ENCODE results near the gene IL36B. TPM values are rescaled to one million over a fixed set of nuclear protein-coding genes. Genes with fewer than 3 reads are reported as not detected.

The IL36B gene
- total RNA-seq, 1 experiment from 2014 or later = not detected

DNA sequence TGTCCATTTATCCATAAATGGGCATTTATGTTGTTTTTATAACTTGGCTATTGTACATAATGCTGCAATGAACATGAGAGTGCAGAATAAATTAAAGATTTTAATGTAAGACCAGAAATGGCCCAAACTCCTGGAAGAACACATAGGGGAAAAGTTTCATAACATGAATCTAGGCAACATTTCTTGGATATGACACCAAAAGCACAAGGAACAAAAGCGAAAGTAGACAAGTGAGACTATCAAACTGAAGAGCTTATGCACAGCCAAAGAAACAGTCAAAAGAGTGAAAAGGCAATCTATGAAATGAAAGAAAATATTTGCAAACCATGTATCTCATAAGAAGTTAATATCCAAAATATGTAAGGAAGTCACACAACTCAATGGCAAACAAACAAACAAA lies 41.6 kb downstream of the IL36B start:
- peak; percentile 13 for DNase-seq (ENCODE audit: low read depth)

DNA sequence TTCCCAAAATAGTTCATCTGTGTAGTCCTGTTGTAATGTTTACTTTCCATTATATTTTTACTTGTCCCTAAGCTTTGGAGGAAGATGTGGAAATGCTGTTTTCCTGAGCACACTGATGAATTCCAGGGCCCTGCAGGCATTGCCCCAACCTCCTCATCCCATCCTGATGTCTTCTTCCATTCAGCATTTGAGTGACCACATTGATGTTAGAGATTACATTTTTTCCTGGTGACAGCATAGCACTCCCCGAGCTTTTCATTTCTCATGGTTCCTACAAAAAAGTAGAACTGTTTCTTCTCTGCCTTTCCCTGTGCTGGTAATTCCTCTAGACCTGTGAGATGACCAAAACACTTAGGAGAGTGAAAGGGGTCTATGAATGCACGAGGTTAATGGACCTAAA lies 42.6 kb downstream of the IL36B start:
- DNase-seq (ENCODE audit: low read depth) = peak; percentile 78

DNA sequence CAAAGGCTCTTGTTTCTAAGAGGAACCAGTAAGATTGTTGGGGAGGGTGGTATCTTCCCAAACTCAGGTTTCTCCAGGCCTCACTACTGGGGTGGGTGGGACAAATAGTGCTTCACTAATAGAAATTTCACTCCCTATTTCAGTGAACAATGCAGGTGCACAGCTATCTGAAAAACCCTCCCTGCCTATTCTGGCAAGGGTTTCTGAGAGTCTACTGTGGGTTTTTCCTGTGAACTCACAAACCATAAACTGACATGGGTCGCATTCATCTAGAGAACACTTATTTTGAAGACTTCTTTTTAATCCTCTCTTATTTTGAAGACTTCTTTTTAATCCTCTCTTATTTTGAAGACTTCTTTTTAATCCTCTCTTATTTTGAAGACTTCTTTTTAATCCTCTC lies 43.0 kb downstream of the IL36B start:
- no peak for DNase-seq (ENCODE audit: low read depth)

DNA sequence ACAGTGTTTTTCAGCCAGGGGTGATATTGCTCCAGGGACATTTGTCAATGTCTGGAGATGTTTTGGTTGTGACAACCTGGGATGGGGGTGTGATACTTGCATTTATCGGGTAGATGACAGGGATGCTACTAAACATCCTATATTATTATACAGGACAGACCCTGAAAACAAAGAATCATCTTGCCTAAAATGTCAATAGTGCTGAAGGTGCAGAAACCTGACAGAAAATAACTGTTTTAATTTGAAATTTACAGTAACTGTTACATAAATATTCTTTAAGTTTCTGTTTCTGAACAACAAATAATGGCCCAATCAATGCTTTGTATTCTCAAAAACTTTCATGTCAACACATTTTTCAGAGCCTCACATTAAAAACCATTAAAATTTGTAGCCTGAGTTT lies 45.4 kb downstream of the IL36B start:
- DNase-seq (ENCODE audit: low read depth) = no peak

DNA sequence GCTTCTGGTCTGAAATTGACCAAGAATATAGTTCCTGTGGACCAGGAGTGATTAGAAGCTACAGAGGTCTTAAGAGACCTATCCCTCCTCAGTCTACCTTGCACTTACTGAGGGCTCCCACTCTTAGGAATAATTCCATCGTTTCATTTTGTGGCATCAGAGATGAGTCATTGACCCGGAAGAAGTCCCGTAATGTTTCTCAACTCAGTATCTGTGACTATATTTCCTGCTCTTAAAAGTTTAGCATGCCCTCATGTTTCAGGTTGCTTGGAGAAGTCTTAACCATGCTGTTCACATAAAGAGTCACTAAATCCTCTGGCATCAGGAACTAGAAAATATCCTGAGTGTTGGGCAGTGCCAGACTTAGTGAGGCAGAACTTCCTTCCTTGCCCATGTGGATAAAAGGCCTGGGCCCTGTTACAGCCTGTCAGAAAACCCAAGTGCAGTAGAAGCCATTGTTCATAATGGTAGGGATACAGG lies 47.6 kb downstream of the IL36B start, which contains the start of gene IL36A:
Gene IL36A, plus strand, starts transcription at position 430 of the 480 bp plus-strand sequence. CDS start 413 bp downstream, outside the sequence.
- DNase-seq (ENCODE audit: low read depth) = no peak

DNA sequence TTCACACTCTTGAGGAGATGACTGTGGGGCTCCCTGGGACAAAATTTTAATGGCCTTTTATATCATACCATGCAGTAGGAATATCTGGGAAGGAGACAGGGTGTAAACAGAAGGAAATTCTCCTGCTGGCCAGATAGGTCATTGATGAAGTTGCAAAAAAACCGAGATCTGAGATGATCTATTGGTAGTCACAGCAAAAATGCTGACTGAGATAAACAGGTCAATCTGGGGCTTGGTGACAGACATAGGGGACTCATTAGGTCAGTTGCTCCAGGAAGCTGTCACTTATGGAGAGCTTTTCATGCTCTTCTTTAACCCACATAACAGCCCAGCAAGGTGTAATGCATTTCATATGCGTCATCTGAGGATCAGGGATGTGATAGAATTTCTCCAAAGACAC lies 50.0 kb downstream of the IL36B start:
- no peak for DNase-seq (ENCODE audit: low read depth)

DNA sequence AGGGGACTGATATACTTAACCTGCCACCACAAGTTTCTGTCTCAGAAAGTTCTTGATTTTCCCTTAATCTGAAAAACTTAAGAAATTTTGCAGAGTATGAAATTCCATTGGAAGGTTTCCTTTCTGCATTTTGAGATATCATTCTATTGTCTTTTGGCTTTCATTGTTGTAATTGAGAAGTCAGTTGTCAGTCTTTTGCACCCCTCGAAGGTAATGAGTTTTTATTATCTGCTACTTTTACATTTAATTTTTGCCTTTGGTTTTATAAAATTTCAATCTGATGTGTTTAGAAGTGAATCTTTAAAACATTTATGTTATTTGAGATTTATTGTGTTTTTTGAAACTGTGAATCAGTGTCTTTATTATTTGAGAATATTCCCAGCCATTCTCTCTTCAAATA lies 52.2 kb downstream of the IL36B start:
- DNase-seq (ENCODE audit: low read depth) = no peak

DNA sequence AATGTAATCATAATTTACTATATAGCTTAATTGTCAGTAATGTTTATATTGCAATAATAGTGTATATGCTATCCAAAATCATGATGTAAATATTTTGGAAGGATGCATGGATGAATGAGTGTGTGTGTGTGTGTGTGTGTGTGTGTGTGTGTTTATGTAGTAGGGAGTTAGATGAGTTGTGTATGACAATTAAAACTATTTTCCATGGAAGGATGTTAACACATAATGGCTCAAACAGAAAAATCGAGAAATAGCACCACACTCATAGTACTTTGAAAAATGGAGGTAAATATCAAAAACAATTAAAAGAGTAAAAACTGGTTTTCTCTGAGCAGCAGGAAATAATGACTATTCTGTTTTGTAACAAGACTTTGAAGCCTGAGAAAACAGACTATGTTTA lies 55.5 kb downstream of the IL36B start:
- no peak for DNase-seq (ENCODE audit: low read depth)

DNA sequence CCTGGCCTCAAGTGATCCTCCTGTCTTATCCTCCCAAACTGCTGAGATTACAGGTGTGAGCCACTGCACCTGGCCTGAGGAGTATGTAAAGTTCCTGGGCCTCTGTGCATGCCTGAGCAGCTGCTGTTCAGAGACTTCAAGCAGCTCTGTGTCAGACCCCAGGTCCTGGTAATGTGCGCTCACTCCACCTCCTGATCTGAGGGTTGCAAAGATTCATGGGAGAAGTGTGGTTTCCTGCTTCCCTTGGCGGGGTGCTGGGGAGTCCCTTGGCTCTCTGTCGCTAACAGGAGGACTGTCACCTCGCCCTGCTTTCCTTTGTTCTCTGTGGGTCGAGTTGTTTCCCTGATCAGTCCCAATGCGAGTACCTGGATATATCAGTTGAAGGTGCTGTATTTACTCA lies 56.0 kb downstream of the IL36B start:
- no peak for DNase-seq (ENCODE audit: low read depth)

DNA sequence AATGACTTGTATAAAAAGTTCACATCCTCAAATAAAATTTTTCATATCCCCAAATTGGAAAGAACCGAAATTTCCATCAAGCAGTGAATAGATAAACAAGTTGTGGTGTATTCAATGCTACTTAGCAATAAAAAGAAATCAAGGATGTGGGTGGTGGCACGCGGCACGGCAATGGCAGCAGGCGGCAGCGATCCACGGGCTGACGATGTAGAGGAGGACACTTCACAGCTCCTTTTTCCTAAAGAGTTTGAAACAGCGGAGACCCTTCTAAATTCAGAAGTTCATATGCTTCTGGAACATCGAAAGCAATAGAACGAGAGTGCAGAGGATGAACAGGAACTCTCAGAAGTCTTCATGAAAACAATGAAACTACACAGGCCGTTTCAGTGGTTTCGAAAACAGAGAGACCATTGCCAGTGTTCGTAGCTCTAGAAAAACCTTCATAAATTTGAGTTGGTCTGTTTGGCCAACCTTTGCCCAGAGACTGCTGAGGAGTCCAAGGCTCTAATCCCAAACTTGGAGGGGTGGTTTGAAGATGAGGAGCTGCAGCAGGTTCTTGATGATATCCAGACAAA lies 57.2 kb downstream of the IL36B start:
- DNase-seq (ENCODE audit: low read depth) = no peak

DNA sequence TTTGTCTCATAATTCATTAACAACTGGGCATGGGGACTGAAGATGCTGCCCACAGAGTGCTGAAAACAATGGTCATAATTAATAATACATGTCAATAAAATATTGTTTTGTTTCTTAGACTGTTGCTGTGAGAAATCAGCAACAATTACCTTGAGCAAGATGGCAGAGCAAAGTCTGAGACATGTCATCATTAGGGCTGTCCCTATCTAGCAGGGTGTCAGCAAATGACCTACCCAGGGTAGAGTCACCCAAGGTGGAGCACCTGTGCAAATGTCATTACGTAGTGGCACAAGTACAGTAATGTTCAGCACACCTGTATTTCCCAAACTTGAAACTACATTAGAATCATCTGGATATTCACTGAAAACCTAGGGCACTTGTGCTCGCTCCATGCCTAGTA lies 58.0 kb downstream of the IL36B start:
- no peak for DNase-seq (ENCODE audit: low read depth)

DNA sequence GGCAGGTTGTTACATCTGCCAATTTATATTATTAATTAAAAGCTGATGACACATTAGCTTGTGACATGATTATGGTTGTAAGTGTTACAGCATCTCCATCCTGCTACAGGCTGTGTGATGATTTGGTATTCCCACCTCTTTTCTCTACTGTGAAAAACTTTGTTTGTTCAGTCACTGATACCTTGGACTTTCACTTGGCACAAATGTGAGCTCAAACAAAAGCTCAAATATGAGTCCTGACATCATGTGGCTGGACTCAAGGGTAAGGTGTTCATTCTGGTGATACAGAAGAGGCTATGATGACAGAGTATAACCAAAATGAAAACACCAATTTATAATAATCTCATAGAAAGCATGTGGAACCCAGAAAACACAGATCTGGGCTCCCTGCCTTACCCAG lies 58.8 kb downstream of the IL36B start:
- no peak for DNase-seq (ENCODE audit: low read depth)

DNA sequence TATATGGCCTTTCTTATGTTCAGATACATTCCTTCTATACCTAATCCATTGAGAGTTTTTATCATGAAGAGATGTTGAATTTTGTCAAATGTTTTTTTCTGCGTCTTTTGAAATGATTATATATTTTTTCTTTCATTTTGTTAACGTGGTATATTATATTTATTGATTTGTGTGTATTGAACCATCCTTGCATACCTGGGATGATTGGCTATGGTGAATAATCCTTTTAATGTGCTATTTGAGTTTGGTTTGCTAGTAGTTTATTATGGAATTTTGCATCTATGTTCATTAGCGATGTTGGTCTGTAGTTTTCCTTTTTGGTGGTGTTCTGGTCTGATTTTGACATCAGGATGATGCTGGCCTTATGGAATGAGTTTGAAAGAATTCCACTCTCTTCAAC lies 63.1 kb downstream of the IL36B start:
- DNase-seq (ENCODE audit: low read depth) = no peak

DNA sequence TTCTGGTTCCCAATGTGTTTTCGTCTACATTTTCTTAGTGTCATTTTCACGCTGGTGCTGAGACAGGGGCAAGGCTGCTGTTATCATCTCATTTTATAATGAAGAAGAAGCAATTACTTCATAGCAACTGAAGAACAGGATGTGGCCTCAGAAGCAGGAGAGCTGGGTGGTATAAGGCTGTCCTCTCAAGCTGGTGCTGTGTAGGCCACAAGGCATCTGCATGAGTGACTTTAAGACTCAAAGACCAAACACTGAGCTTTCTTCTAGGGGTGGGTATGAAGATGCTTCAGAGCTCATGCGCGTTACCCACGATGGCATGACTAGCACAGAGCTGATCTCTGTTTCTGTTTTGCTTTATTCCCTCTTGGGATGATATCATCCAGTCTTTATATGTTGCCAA lies 67.6 kb downstream of the IL36B start:
- DNase-seq (ENCODE audit: low read depth) = no peak

DNA sequence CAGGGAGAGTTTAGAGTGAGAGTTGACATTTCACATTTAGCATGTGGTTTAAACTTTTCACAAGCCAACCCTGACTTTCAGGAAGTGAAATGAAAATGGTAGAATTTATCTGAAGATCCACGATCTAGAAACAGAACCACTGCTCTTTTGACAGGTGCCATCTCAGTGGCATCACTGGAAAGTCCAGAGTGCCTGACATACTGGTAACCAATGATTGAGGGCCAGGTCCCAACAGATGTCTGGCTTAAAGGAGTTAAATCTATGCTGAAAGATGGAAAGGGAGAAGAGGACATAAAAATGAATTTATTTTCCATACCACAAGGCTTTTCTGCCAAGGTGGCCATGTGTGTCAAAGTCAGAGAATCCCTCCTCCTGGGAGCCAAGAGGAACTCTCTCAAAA lies 72.1 kb downstream of the IL36B start:
- no peak for DNase-seq (ENCODE audit: low read depth)

DNA sequence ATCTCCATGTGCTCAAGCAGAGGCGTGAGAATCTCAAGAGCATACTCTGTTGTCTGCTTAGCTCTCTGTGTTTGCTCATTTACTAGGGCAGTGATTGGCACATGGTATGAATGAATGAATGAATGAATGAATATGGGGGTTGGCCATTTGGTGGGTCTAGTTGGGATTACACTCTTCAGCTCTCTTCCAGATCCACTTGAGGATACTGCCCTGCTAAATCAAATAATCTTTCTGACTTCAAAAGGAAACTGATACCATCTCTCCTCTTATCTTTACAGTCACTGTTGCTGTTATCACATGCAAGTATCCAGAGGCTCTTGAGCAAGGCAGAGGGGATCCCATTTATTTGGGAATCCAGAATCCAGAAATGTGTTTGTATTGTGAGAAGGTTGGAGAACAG lies 72.9 kb downstream of the IL36B start:
- no peak for DNase-seq (ENCODE audit: low read depth)

DNA sequence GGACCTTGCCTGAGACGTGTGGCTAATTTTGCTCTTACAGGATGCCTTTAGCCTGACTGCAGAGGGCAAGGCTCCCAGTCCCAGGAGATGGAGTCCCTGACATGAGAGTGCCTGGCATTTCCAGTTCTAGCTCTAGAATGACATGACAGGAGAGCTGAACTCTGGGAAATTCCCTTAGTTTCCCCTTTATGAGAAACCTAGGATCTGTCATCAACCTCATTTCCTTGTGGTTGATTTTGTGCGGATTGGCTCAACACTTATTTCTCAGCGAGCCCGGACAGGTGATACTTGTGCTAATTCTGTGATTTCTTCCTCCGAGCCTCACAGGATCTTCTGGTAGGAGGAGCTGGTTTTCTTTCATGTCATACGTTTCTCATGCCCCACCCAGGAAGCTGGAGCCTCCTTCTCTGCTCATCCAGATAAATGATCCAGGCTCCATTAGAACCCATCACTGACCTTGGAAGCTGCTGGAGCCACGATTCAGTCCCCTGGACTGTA lies 75.1 kb downstream of the IL36B start, which contains the start of gene IL36G:
Gene IL36G, plus strand, starts transcription at position 448 of the 498 bp plus-strand sequence. CDS start 633 bp downstream, outside the sequence.
- no peak for DNase-seq (ENCODE audit: low read depth)

Other genes starting within 250 kb of the IL36B start
- gene IL1B, start 216.1 kb downstream of the IL36B start, total RNA-seq (2014; rRNA removed; shearing (Covaris generic)) = 2.6 and 4.2 TPM in 2 replicates
- gene IL37, start 141.7 kb downstream of the IL36B start, total RNA-seq (2014; rRNA removed; shearing (Covaris generic)) = 0.30 TPM in 1 of 2 replicates, not detected in the other
- not detected in 2 replicates for gene IL36G, start 74.9 kb downstream of the IL36B start, total RNA-seq (2014; rRNA removed; shearing (Covaris generic))
- not detected in 2 replicates for gene IL36A, start 47.4 kb downstream of the IL36B start, total RNA-seq (2014; rRNA removed; shearing (Covaris generic))
- 0.02 TPM in 1 of 2 replicates, not detected in the other for gene IL36RN, start 6.3 kb upstream of the IL36B start, total RNA-seq (2014; rRNA removed; shearing (Covaris generic))
- gene IL1F10, start 15.1 kb upstream of the IL36B start, total RNA-seq (2014; rRNA removed; shearing (Covaris generic)) = not detected in 2 replicates
- 0.05 TPM in 1 of 2 replicates, not detected in the other for gene IL1RN, start 74.7 kb upstream of the IL36B start, total RNA-seq (2014; rRNA removed; shearing (Covaris generic))
- 6.4 and 14.7 TPM in 2 replicates for gene PSD4, start 121.1 kb upstream of the IL36B start, total RNA-seq (2014; rRNA removed; shearing (Covaris generic))
- 5.2 and 6.1 TPM in 2 replicates for gene PAX8, start 226.1 kb upstream of the IL36B start, total RNA-seq (2014; rRNA removed; shearing (Covaris generic))

Measured in M059J (cell line).